IPS-20b (cell line): ENCODE results near the gene MBOAT1.
"Not testable (repeated sequence)": the region's sequence is repeated elsewhere in the genome, so short reads cannot be mapped to it uniquely, and the experiment has no call there.

Experiments
- H3K27ac ChIP-seq: one replicate; pipeline ENCODE4 v1.5.1; 2013; ENCODE audit warnings: low read length
- H3K27me3 ChIP-seq: 2 replicates; pipeline ENCODE4 v1.6.1; 2013; ENCODE audit warnings: mild to moderate bottlenecking, low read length, inconsistent platforms; ENCODE audit not compliant: insufficient read depth
- H3K36me3 ChIP-seq: 2 replicates; pipeline ENCODE4 v1.6.1; 2013; ENCODE audit warnings: low read depth, mild to moderate bottlenecking, inconsistent platforms, low read length, moderate library complexity; ENCODE audit not compliant: insufficient read depth
- H3K4me1 ChIP-seq: 2 replicates; pipeline ENCODE4 v1.6.1; 2013; ENCODE audit warnings: mild to moderate bottlenecking, control low read depth, inconsistent platforms, low read length, moderate library complexity; ENCODE audit not compliant: insufficient read depth
- H3K4me3 ChIP-seq: 2 replicates; pipeline ENCODE4 v1.5.1; 2013; ENCODE audit warnings: mild to moderate bottlenecking, low read length, inconsistent platforms
- H3K9ac ChIP-seq: 2 replicates; pipeline ENCODE4 v1.6.1; 2013; ENCODE audit warnings: low read depth, mild to moderate bottlenecking, inconsistent platforms, low read length, moderate library complexity
- H3K9me3 ChIP-seq: 2 replicates; pipeline ENCODE4 v1.6.1; 2013; ENCODE audit warnings: mild to moderate bottlenecking, low read depth, low read length, inconsistent platforms; ENCODE audit not compliant: insufficient read depth

Gene MBOAT1

DNA sequence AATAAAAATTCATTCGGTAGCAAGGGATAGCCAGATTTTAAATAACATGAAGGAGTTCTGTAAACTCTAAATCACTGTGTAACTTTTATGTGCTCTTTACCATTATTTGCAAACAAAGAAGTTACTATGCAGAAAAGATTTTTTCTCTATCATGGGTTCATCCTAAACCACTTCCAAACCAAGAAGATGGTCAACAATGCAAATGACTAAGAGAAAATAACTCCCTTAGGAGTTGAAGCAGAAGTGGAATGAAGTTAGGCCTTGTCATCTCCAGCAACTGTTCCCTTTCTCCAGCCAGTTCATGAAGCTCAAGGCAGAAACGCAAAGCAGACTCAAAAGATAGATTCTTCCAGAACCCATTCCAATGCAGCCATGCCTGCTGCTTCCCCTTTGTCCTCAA lies 66.0 kb downstream of the MBOAT1 start:
- no peaks in the 10 kb centered on the region for H3K36me3 ChIP-seq
- H3K4me1 ChIP-seq, result no peaks in the 10 kb centered on the region
- H3K27me3 ChIP-seq, result no peaks in the 10 kb centered on the region
- no peak overlapping the region for H3K27ac ChIP-seq
- H3K9me3 ChIP-seq, result no peaks in the 10 kb centered on the region
- no peak overlapping the region for H3K9ac ChIP-seq
- H3K4me3 ChIP-seq, result no peak overlapping the region

DNA sequence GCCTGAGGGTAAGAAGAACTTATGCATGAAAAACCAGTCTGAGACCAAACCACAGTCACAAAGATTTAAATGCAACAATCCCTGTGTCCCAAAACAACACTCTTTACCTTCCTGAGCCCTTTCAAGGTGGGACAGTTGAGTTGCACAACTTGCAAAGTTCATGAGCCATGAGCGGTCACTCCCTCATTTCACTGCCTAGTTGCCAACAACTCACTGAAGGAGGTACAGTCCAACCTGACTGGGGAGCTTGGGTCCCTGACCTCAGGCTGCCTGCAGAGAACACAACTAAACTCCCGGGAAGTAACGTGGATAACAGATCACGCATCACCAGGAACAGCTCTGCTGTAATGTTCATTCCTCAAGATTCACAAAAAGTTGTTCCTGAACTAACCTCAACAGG lies 69.4 kb downstream of the MBOAT1 start:
- H3K9ac ChIP-seq, result no peak overlapping the region
- H3K36me3 ChIP-seq, result no peaks in the 10 kb centered on the region
- no peaks in the 10 kb centered on the region for H3K27me3 ChIP-seq
- no peaks in the 10 kb centered on the region for H3K9me3 ChIP-seq
- H3K27ac ChIP-seq, result no peak overlapping the region
- H3K4me1 ChIP-seq, result no peaks in the 10 kb centered on the region
- H3K4me3 ChIP-seq, result no peak overlapping the region

DNA sequence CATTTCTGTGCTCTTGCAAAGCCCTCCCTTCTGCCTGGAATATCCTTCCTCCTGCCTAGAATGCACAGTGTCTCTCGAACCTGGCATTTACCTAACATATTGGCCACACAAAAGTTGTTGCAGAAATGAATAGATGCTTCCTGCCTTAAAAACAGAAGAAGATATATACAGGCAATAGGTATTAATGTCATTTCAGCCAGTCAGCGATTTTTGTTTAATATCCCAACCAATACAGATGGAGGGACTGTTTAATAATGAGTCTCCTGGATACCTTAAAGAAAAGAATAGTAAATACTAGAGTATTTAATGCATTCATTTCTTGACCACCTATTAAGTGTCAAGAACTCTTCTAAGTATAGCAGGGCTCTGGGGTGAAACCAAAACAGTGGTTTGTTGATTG lies 70.3 kb downstream of the MBOAT1 start:
- Histone ChIP-seq H3K9me3 (no peaks in the 10 kb centered on the region), H3K4me3 (no peak overlapping the region), H3K27me3 (no peaks in the 10 kb centered on the region), H3K4me1 (no peaks in the 10 kb centered on the region), H3K27ac (no peak overlapping the region), H3K9ac (no peak overlapping the region), H3K36me3 (no peaks in the 10 kb centered on the region)

DNA sequence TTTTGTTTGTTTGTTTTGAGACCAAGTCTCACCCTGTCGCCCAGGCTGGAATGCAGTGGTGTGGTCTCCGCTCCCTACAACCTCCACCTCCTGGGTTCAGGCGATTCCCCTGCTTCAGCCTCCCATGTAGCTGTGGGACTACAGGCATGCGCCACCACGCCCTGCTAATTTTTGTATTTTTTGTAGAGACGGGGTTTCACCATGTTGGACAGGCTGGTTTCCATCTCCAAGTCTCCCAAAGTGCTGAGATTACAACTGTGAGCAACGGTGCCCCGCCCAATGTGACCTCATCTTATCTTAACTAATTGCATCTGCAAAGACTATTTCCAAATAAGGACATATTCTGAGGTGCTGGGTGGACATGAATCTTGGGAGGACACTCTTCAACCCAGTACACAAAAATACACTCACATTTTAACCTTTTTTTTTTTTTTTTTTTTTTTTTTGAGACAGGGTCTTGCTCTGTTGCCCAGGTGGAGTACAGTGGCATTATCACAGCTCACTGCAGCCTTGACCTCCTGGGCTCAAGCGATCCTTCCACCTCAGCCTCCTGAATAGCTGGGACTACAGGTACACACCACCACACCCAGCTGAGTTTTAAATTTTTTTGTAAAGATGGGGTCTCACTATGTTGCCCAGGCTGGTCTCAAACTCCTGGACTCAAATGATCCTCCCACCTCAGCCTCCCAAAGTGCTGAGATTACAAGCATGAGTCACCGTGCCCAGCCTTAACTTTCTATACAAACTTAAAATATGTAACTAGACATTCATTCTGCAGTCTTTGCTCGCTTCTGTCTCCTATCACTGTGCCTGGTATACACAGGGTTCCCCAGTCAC lies 72.9 kb downstream of the MBOAT1 start:
- H3K27ac ChIP-seq, H3K4me1 ChIP-seq, H3K36me3 ChIP-seq, H3K4me3 ChIP-seq, H3K27me3 ChIP-seq, H3K9me3 ChIP-seq, H3K9ac ChIP-seq: not testable (repeated sequence)

DNA sequence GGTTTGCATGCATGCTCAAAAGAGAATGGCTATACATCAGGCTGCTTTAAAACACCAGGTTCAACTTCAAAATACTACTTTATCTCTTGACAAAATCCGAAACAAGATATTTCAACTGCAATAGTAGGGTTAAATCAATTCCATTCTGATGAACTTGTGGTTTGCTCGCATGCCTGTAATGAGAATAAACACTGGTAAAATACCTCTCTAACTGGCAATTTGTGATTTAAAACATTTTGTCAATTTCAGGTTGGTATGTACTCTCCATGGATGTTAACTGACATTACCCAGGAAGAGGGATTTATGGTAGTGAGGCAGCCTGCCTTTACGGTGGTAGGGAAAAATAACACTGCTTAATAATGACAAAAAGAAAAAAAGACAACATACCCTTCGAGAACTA lies 74.4 kb downstream of the MBOAT1 start:
- Histone ChIP-seq H3K27ac (no peak overlapping the region), H3K36me3 (no peaks in the 10 kb centered on the region), H3K27me3 (no peaks in the 10 kb centered on the region), H3K4me1 (no peaks in the 10 kb centered on the region), H3K4me3 (no peak overlapping the region), H3K9ac (no peak overlapping the region), H3K9me3 (no peaks in the 10 kb centered on the region)

DNA sequence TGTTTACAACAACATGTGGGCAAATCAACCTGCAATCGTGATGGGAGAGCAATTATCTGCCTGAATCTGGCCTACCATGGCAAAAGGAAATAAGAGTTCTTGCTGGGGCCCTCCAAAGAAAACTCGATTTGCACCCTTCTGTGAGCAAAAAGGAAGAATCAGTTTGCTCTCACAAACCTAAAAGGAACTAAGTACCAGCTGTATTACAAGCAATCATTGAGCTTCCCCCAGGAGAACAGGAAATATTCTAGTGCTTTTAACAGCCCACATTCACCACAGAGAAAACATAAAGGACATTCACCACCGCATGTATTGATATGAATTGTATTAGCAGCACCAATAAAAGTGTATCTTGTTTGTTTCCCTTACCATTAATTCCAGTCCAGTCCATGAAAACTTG lies 75.0 kb downstream of the MBOAT1 start:
- Histone ChIP-seq H3K4me3 (no peak overlapping the region), H3K27ac (no peak overlapping the region), H3K9me3 (no peaks in the 10 kb centered on the region), H3K36me3 (no peaks in the 10 kb centered on the region), H3K9ac (no peak overlapping the region), H3K27me3 (no peaks in the 10 kb centered on the region), H3K4me1 (no peaks in the 10 kb centered on the region)

DNA sequence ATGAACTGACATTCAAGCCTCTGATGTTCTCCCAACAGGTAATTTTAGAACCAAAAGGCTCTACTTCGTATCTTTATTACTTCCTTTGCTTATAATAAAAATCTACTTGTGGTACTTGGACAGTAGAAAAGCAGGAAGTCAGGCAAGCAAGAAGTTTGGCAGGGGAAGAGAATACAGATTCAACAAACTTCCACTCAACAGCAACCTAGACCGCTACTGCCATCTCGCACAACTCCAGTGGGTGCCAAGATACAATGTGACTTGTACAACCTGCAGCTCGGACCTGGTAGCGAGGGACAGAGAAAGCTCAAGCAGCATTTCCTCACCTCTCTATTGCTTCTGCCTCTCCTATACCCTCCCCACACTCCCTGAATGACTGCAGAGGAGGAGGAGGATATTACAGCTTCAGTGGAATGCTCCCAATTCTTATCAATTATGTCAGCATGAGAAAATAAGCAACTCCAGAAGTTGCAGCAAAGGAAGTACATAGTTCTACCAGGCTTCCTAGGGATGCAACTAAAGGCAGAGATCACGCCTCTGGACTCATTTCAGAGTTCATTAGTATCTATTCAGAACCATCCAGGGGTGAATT lies 76.5 kb downstream of the MBOAT1 start:
- H3K4me1 ChIP-seq, result no peaks in the 10 kb centered on the region
- no peak overlapping the region for H3K27ac ChIP-seq
- no peak overlapping the region for H3K4me3 ChIP-seq
- no peak overlapping the region for H3K9ac ChIP-seq
- H3K36me3 ChIP-seq, result no peaks in the 10 kb centered on the region
- no peaks in the 10 kb centered on the region for H3K9me3 ChIP-seq
- no peaks in the 10 kb centered on the region for H3K27me3 ChIP-seq

DNA sequence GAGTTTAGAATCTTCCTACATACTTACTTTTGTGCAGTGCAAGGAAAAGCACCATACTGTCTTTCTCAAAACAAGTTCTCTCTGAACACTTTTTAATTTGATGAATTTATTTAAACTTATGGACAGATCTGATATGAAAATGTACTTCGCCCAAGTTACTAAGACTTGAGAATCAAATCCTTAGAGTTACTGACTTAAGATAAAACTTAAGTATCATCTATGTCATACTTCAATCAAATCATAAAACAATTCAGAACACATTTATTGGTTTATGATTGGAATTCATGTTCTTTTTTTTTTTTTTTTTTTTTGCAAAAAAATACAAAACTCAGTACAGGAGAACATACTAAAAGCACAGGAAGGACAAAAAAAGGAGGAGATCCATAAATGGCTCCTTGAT lies 77.7 kb downstream of the MBOAT1 start:
- H3K27me3 ChIP-seq, result no peaks in the 10 kb centered on the region
- H3K4me3 ChIP-seq, result no peak overlapping the region
- H3K36me3 ChIP-seq, result no peaks in the 10 kb centered on the region
- H3K9me3 ChIP-seq, result no peaks in the 10 kb centered on the region
- no peaks in the 10 kb centered on the region for H3K4me1 ChIP-seq
- no peak overlapping the region for H3K27ac ChIP-seq
- H3K9ac ChIP-seq, result no peak overlapping the region

DNA sequence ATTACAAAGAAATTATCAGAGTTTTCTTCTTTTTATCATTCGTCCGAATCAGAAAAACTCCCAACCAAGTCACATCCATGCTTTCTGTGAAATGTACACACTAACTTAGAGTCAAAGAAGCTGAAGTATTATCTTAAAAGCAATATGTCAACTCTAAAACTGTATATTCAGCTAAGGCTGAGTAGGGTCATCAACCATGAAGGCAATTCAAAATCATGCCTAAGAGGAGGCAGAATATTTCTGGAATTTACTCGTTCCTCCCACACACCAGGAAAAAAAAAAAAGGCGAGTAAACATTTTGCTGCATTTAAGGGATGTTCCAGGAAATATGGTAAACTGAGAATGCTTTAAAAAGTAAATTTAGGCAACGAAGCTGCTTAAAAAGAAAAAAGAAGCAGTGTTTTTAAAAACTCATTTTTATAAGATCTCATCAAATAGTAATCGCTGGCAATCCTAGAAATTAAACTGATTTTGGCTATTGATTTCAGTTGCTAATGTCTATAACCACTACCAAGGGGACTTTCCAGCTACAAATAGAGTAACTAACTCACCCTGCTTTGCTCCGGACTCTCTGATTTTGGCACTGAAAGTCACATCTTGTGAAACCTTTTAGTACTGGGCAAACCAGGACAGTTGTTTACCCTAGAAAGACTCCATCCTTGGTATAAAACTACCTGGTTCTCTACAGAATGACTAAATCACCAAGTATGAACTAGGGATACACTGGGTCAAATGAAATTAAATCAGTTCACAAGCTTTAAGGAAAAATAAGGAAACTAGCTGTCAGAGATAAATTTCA lies 82.8 kb downstream of the MBOAT1 start:
- no peaks in the 10 kb centered on the region for H3K4me1 ChIP-seq
- H3K9me3 ChIP-seq, result no peaks in the 10 kb centered on the region
- H3K27me3 ChIP-seq, result no peaks in the 10 kb centered on the region
- H3K9ac ChIP-seq, result no peak overlapping the region
- H3K4me3 ChIP-seq, result no peak overlapping the region
- no peaks in the 10 kb centered on the region; the same call in 1 of the 2 replicates for H3K36me3 ChIP-seq
- no peak overlapping the region for H3K27ac ChIP-seq

DNA sequence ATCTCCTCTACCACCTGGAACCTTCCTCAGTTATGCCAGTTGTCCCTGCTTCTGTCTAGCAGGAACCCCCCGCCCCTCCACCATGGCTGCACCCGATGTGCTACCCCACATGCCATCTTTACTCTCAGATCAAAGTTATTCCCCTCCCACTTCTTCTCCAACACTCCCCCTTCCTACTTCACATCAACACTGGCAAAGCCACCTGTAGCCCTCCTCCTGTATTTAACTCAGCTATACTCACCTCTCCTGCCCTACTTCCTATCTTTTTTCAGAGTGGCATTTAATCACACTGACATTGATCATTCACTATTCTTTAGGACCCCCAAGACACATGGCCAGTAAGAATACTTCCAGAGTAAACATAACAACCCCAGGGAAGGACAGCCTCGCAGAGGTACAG lies 84.3 kb downstream of the MBOAT1 start:
- no peak overlapping the region for H3K4me3 ChIP-seq
- no peak overlapping the region for H3K27ac ChIP-seq
- no peak overlapping the region for H3K9ac ChIP-seq
- H3K4me1 ChIP-seq, result no peaks in the 10 kb centered on the region
- H3K36me3 ChIP-seq, result no peaks in the 10 kb centered on the region; the same call in 1 of the 2 replicates
- no peaks in the 10 kb centered on the region for H3K27me3 ChIP-seq
- H3K9me3 ChIP-seq, result peaks cover 3% of the 10 kb centered on the region; the same call in 1 of the 2 replicates

DNA sequence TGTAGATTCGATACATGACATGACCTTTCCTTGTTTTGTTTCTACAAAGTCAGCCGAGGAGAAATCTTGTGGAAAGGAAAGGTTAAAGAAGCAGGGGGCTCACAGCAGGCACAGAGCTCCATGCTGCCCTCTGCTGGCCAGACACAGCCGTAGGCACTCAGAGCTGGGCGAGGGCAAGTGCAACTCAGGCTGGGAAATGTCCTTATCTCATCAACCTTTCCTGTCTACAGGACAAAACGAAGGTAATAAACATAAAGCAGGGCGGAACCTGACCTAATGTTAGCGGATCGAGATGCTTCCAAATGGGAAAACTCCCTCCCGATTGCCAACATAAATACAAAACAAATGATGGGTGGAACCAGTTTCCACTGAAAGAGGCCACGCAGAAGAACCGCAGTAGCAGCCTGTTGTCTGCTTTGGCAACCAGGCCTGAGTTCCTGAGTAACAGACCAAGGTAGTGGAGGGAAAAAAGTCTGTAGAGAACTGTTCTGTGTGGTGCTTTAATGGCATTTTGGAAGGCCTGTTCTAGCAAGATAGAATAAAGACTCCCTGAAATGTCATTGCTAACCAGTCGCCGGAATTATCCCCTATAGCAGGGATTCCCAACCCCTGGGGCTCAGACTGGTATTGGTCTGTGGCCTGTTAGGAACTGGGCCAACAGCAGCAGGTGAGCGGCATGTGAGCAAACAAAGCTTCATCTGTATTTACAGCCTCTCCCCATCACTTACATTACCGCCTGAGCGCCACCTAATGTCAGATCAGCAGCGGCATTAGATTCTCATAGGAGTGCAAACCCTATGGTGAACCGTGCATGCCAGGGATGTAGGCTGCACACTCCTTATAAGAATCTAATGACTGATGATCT lies 85.2 kb downstream of the MBOAT1 start:
- no peak overlapping the region for H3K9ac ChIP-seq
- H3K4me3 ChIP-seq, result no peak overlapping the region
- H3K27me3 ChIP-seq, result no peaks in the 10 kb centered on the region
- H3K36me3 ChIP-seq, result no peaks in the 10 kb centered on the region; the same call in 1 of the 2 replicates
- H3K27ac ChIP-seq, result no peak overlapping the region
- H3K4me1 ChIP-seq, result no peaks in the 10 kb centered on the region
- H3K9me3 ChIP-seq, result peaks cover 3% of the 10 kb centered on the region; the same call in 1 of the 2 replicates
